GM19099 (cell line): ENCODE measurements around the gene DPYSL3.

Source experiments
- POLR2A ChIP-seq: IDR thresholded peaks from 3 replicates; pipeline ENCODE4 v1.6.1; 2011; ENCODE audit warnings: low read depth; ENCODE audit not compliant: insufficient read length; ENCODE audit errors: extremely low read depth

Gene DPYSL3

GRCh38 chr5:147410496-147411358 lies 99.1 kb downstream of the DPYSL3 start:
- no peak for TF ChIP-seq POLR2A

- TF ChIP-seq POLR2A = no peak
These were observed 100.9 kb downstream of the DPYSL3 start for GRCh38 chr5:147408980-147409379.

- TF ChIP-seq POLR2A = no peak
These were observed 102.7 kb downstream of the DPYSL3 start for GRCh38 chr5:147407094-147407681.

GRCh38 chr5:147406636-147407035 lies 103.2 kb downstream of the DPYSL3 start:
- TF ChIP-seq POLR2A = no peak

GRCh38 chr5:147404706-147405105 lies 105.2 kb downstream of the DPYSL3 start:
- TF ChIP-seq POLR2A = no peak

GRCh38 chr5:147403651-147404640 lies 105.9 kb downstream of the DPYSL3 start:
- TF ChIP-seq POLR2A = no peak

GRCh38 chr5:147400881-147401280 lies 109.0 kb downstream of the DPYSL3 start:
- no peak for TF ChIP-seq POLR2A

- no peak for TF ChIP-seq POLR2A
These were observed 109.6 kb downstream of the DPYSL3 start for GRCh38 chr5:147400126-147400809.

- no peak for TF ChIP-seq POLR2A
These were observed 111.0 kb downstream of the DPYSL3 start for GRCh38 chr5:147398860-147399259.

- no peak for TF ChIP-seq POLR2A
These were observed 112.3 kb downstream of the DPYSL3 start for GRCh38 chr5:147397616-147398015.

- TF ChIP-seq POLR2A = no peak
These were observed 113.6 kb downstream of the DPYSL3 start for GRCh38 chr5:147396070-147396823.

- TF ChIP-seq POLR2A = no peak
These were observed 115.8 kb downstream of the DPYSL3 start for GRCh38 chr5:147393874-147394672.

- TF ChIP-seq POLR2A = no peak
These were observed 118.1 kb downstream of the DPYSL3 start for GRCh38 chr5:147391781-147392180.
